K562 (cell line): ENCODE data around the gene UCKL1. TPM values are rescaled to one million over a fixed set of nuclear protein-coding genes. Genes with fewer than 3 reads are reported as not detected.
A peak's percentile ranks its signal among the peaks of the same experiment; 100 is the strongest.

ENCODE experiments used
- ATAC-seq: fragments of 200-7000 bp; cut with Tn5 transposase; 3 replicates; pipeline ENCODE4 v1.9.1; 2020; ENCODE audit warnings: moderate library complexity
- BruUV-seq: library from RNA; stranded (reverse); fragments of 400-500 nt; replicated peaks from 2 replicates; lab custom pipeline; 2021; lab: Mats Ljungman, UMichigan
- CTCF ChIA-PET: fragments of 300-600 bp; formaldehyde crosslinking; extraction: SDS; loops from one replicate; lab custom pipeline; 2021; ENCODE audit warnings: low intra/inter-chr PET ratio; lab: Yijun Ruan, JAX
- POLR2A ChIA-PET: fragments of 300-600, 350-650 bp; sonication (Branson Sonifier 250); formaldehyde crosslinking; extraction: SDS; loops from one replicate; lab custom pipeline; 2021; ENCODE audit warnings: antibody characterized with exemption, inconsistent platforms; lab: Yijun Ruan, JAX
- DNase-seq, 4 experiments: peaks; one replicate each; pipeline versions ENCODE4 v3.0.0 to v3.0.0-alpha.2; 2011 to 2018; ENCODE audit warnings: low spot score in 3 of 4, mixed read lengths in 3 of 4; ENCODE audit errors: extremely low read depth in 1 of 4
- FAIRE-seq: peaks from 2 replicates; lab custom pipeline; 2011; peaks lifted over from hg19 to GRCh38; lab: Jason Lieb, UNC
- H2AFZ ChIP-seq: 2 replicates; pipeline ENCODE4 v1.6.0; 2011; ENCODE audit warnings: low read depth, low read length, control low read depth, inconsistent platforms
- H3K27ac ChIP-seq: fragments of 200-600 bp; 3 replicates; pipeline ENCODE4 v1.8.0; 2011; ENCODE audit warnings: low read depth, mild to moderate bottlenecking, control low read depth, inconsistent platforms, low read length, moderate library complexity, mixed read lengths; ENCODE audit errors: extremely low read depth
- H3K27me3 ChIP-seq, 2 experiments: fragments of 300-600 bp in 1 of 2; 2 replicates in 1 of 2; 3 replicates in 1 of 2; pipeline versions ENCODE4 v1.6.0 to v1.8.0; 2011; ENCODE audit warnings: inconsistent platforms in 2 of 2, low read length in 2 of 2, mild to moderate bottlenecking in 1 of 2, mixed read lengths in 1 of 2, moderate library complexity in 1 of 2; ENCODE audit not compliant: control insufficient read depth in 2 of 2, insufficient read depth in 2 of 2
- H3K36me3 ChIP-seq: fragments of 300-600 bp; 3 replicates; pipeline ENCODE4 v1.8.0; 2011; ENCODE audit warnings: mild to moderate bottlenecking, low read length, inconsistent platforms; ENCODE audit not compliant: control insufficient read depth, insufficient read depth
- H3K4me1 ChIP-seq, 2 experiments: fragments of 200-600 bp in 1 of 2; replicated peaks in 1 of 2; 2 replicates in 1 of 2; 3 replicates in 1 of 2; pipeline versions ENCODE4 v1.5.1 to v1.8.0; 2011; ENCODE audit warnings: inconsistent platforms in 2 of 2, low read length in 2 of 2, mild to moderate bottlenecking in 1 of 2, mixed read lengths in 1 of 2, moderate library complexity in 1 of 2; ENCODE audit not compliant: control insufficient read depth in 2 of 2, insufficient read depth in 2 of 2
- H3K4me2 ChIP-seq: 2 replicates; pipeline ENCODE4 v1.6.1; 2011; ENCODE audit warnings: low read length, control low read depth, inconsistent platforms, mixed read lengths; ENCODE audit not compliant: insufficient read depth
- H3K4me3 ChIP-seq: fragments of 200-600 bp; sonication (generic), shearing (Covaris generic); 2 replicates; pipeline ENCODE4 v1.5.1; 2016; ENCODE audit warnings: control low read depth, inconsistent platforms
- H3K79me2 ChIP-seq: fragments of 200-600 bp; 3 replicates; pipeline ENCODE4 v1.8.0; 2011; ENCODE audit warnings: low read length, inconsistent platforms; ENCODE audit not compliant: control insufficient read depth, insufficient read depth
- H3K9ac ChIP-seq, 2 experiments: 2 replicates each; pipeline versions ENCODE4 v1.6.0 to v1.6.1; 2011; ENCODE audit warnings: low read depth in 2 of 2, low read length in 2 of 2, control low read depth in 1 of 2, inconsistent platforms in 1 of 2, mild to moderate bottlenecking in 1 of 2, mixed read lengths in 1 of 2; ENCODE audit not compliant: insufficient read depth in 1 of 2
- H3K9me1 ChIP-seq: one replicate; pipeline ENCODE4 v1.6.0; 2011; ENCODE audit warnings: inconsistent platforms, mild to moderate bottlenecking, low read length, moderate library complexity; ENCODE audit not compliant: control insufficient read depth, insufficient read depth
- H3K9me3 ChIP-seq: replicated peaks from 2 replicates; pipeline ENCODE4 v1.5.1; 2011; ENCODE audit warnings: low read depth, low read length, inconsistent platforms; ENCODE audit not compliant: control insufficient read depth, insufficient read depth
- H4K20me1 ChIP-seq: replicated peaks from 2 replicates; pipeline ENCODE4 v1.6.1; 2011; ENCODE audit warnings: low read length, inconsistent platforms, mixed read lengths; ENCODE audit not compliant: control insufficient read depth, insufficient read depth
- HNRNPLL ChIP-seq: fragments of 200-400 bp; formaldehyde crosslinking; IDR thresholded peaks from 2 replicates; pipeline ENCODE4 v1.6.1; 2017; ENCODE audit warnings: low read length, low read depth, mild to moderate bottlenecking; ENCODE audit not compliant: poor library complexity, severe bottlenecking
- PHF21A ChIP-seq: fragments of 450-650 bp; IDR thresholded peaks from 2 replicates; pipeline ENCODE4 v1.6.1; 2017; ENCODE audit warnings: low read depth, borderline replicate concordance
- PPARD ChIP-seq: fragments of 250-450 bp; sonication (Bioruptor Pico); IDR thresholded peaks from 2 replicates; pipeline ENCODE4 v1.8.0; 2022; ENCODE audit warnings: inconsistent platforms, mild to moderate bottlenecking, moderate library complexity
- SMARCE1 ChIP-seq: fragments of 450-650 bp; IDR thresholded peaks from 2 replicates; pipeline ENCODE4 v1.7.1; 2016; ENCODE audit warnings: mild to moderate bottlenecking
- SUPT5H ChIP-seq: fragments of 450-650 bp; IDR thresholded peaks from 2 replicates; pipeline ENCODE4 v1.6.1; 2016
- ZNF318 ChIP-seq, 2 experiments: fragments of 450-650 bp; IDR thresholded peaks; 2 replicates each; pipeline ENCODE4 v1.6.1; 2016; ENCODE audit warnings: mild to moderate bottlenecking in 2 of 2, borderline replicate concordance in 1 of 2, low read depth in 1 of 2, moderate library complexity in 1 of 2
- ZNF347 ChIP-seq: fragments of 450-650 bp; formaldehyde crosslinking; IDR thresholded peaks from 2 replicates; pipeline ENCODE4 v1.4.0; 2020; ENCODE audit warnings: low read depth, mild to moderate bottlenecking, moderate library complexity
- ZNF436 ChIP-seq: fragments of 250-450, 450-650 bp; sonication (Bioruptor Pico); formaldehyde crosslinking; IDR thresholded peaks from 2 replicates; pipeline ENCODE4 v1.7.0; 2020; ENCODE audit warnings: mild to moderate bottlenecking
- ZNF444 ChIP-seq: fragments of 250-450 bp; sonication (Bioruptor Pico); IDR thresholded peaks from 2 replicates; pipeline ENCODE4 v1.4.0; 2020; ENCODE audit warnings: mild to moderate bottlenecking, moderate library complexity
- WGBS: fragments of 100-300 bp; shearing (Covaris generic); methylation state at CpG from one replicate; pipeline ENCODE4 v1.1.6; 2016; ENCODE audit warnings: low coverage, mixed read lengths; ENCODE audit not compliant: insufficient coverage; ENCODE audit errors: missing lambda C conversion rate; 5-methylcytosine and 5-hydroxymethylcytosine counted together
- in situ Hi-C: fragments of 300-500 bp; cut with MboI; formaldehyde crosslinking; loops from 4 replicates; pipeline ENCODE4 v1.15.0; 2018; ENCODE audit warnings: inconsistent platforms, mixed read lengths
- intact Hi-C: fragments of 100-400 bp; cut with micrococcal nuclease; formaldehyde crosslinking; loops from 2 replicates; pipeline ENCODE4 v1.14.2; 2022
- polyA plus RNA-seq, 8 experiments: library from polyadenylated mRNA; depleted of rRNA in 4 of 8; stranded (reverse) in 5 of 8; unstranded in 3 of 8; fragments of >200 nt; fragmentation: Nextera tagmentation in 2 of 8; fragmentation: Illumina TruSeq in 1 of 8; extraction: Ambion mirVana in 2 of 8; extraction: Trizol in 1 of 8; gene quantifications; 2 replicates each; pipeline versions ENCODE4 v1.2.1 to v1.2.3, GENCODE V29; 2011 to 2014; ENCODE audit warnings: inconsistent platforms in 1 of 8, missing spikeins in 1 of 8
- total RNA-seq, 7 experiments: library from RNA; depleted of rRNA in 6 of 7; stranded (reverse); fragments of >200 nt in 6 of 7; fragmentation: Illumina TruSeq in 2 of 7; extraction: Trizol in 2 of 7; gene quantifications; 2 replicates each; pipeline versions ENCODE4 v1.2.1 to v1.2.3, GENCODE V29; 2011 to 2021; ENCODE audit warnings: low replicate concordance in 1 of 7

Gene UCKL1
- total and polyA plus RNA-seq, 9 of the 15 experiments (the other 6 are each of a cell fraction or from before 2014, with no cell fraction given) = 3.1 to 52.8 (median 24.2) TPM

DNA sequence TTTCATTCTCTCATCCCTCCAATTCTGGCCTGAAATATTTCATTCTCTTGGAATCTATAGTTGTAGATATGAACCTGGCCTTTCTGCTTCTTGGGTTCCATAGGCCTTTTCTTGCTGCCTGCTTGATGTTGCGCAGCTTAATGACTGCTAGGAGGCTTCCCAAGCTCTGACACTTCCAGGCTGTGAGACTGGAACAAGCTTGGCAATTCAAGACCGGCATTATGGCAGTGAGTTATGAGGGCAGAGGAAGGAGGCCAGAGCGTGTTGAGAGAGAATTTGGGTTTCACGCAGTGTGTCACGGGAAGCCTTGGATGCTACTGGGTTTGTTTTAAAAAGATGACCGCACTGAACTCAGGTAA is 62.2 kb downstream of the UCKL1 start:
- Histone ChIP-seq H3K27ac (no peak overlapping the region), H3K4me1 (peaks cover 27 to 42% of the 10 kb centered on the region in 2 experiments), H3K4me2 (peak overlapping the region; percentile 80), H2AFZ (no peak overlapping the region), H3K9me1 (no peaks in the 10 kb centered on the region), H3K9ac (peak overlapping the region in 1 of 2 experiments; percentile 89; a peak in 2 of 4 replicates), H3K27me3 (no peaks in the 10 kb centered on the region), H3K9me3 (no peaks in the 10 kb centered on the region), H3K4me3 (peak overlapping the region; percentile 61), H3K36me3 (peaks cover 43% of the 10 kb centered on the region; the same call in 2 of the 3 replicates), H4K20me1 (peaks cover 24% of the 10 kb centered on the region), H3K79me2 (peaks cover 36% of the 10 kb centered on the region)
- POLR2A ChIA-PET = interaction anchor here (0.6 to 1.6 kb wide), 6 partner anchors 12 to 84 kb away, joined by 3 to 12 read pairs (median 3); partner anchors contain the start of gene TPD52L2
- intact Hi-C loops = no loop called here
- FAIRE-seq (peak; percentile 44), ATAC-seq (no peak), DNase-seq (no peak)
- CTCF ChIA-PET = interaction anchor here (0.6 kb wide), 1 partner anchor 584 kb away, joined by 3 read pairs; no protein-coding TSS in a partner anchor
- WGBS = 54% methylated on average over 6 of the region's 6 CpGs
- TF ChIP-seq ZNF347 (CRISPR knock-in tag) (no peak), PHF21A (no peak), SUPT5H (no peak), PPARD (no peak), HNRNPLL (no peak), ZNF444 (CRISPR knock-in tag) (no peak), ZNF436 (CRISPR knock-in tag) (no peak), SMARCE1 (no peak), ZNF318 (IDR thresholded peaks at IDR 0.05; ENCODE audit: borderline replicate concordance in 1 of 2, low read depth in 1 of 2) (no peak)
- in situ Hi-C loops = no loop called here
- no TSS peak for BruUV-seq
